ENCODE results near the gene SLC38A7.

Gene SLC38A7

GRCh38 chr16:58727796-58728568, 43.4 kb upstream of the SLC38A7 start:
- no peak for TF ChIP-seq CTCF (IDR thresholded peaks at IDR 0.05; ENCODE audit: low read depth, low read length)
- no peak for DNase-seq (ENCODE audit: low read depth in 2 of 2)
- H3K4me3 ChIP-seq (replicated peaks in 1 of 2; ENCODE audit: low read depth in 2 of 2, low read length in 2 of 2) = no peak overlapping the region

- H3K4me3 ChIP-seq (replicated peaks in 1 of 2; ENCODE audit: low read depth in 2 of 2, low read length in 2 of 2) = no peak overlapping the region
- TF ChIP-seq CTCF (IDR thresholded peaks at IDR 0.05; ENCODE audit: low read depth, low read length) = no peak
- no peak for DNase-seq (ENCODE audit: low read depth in 2 of 2)
These were observed 42.6 kb upstream of the SLC38A7 start for GRCh38 chr16:58727028-58727781.

- no peak overlapping the region for H3K4me3 ChIP-seq (replicated peaks in 1 of 2; ENCODE audit: low read depth in 2 of 2, low read length in 2 of 2)
- DNase-seq (ENCODE audit: low read depth in 2 of 2) = no peak
- no peak for TF ChIP-seq CTCF (IDR thresholded peaks at IDR 0.05; ENCODE audit: low read depth, low read length)
These were observed 38.5 kb upstream of the SLC38A7 start for GRCh38 chr16:58723109-58723508.

GRCh38 chr16:58717994-58718393, 33.4 kb upstream of the SLC38A7 start:
- no peak overlapping the region for H3K4me3 ChIP-seq (replicated peaks in 1 of 2; ENCODE audit: low read depth in 2 of 2, low read length in 2 of 2)
- no peak for TF ChIP-seq CTCF (IDR thresholded peaks at IDR 0.05; ENCODE audit: low read depth, low read length)
- no peak for DNase-seq (ENCODE audit: low read depth in 2 of 2)

- H3K4me3 ChIP-seq (replicated peaks in 1 of 2; ENCODE audit: low read depth in 2 of 2, low read length in 2 of 2) = no peak overlapping the region
- no peak for DNase-seq (ENCODE audit: low read depth in 2 of 2)
- TF ChIP-seq CTCF (IDR thresholded peaks at IDR 0.05; ENCODE audit: low read depth, low read length) = no peak
These were observed 31.9 kb upstream of the SLC38A7 start for GRCh38 chr16:58716468-58716867.

- DNase-seq (ENCODE audit: low read depth in 2 of 2) = no peak
- TF ChIP-seq CTCF (IDR thresholded peaks at IDR 0.05; ENCODE audit: low read depth, low read length) = no peak
- H3K4me3 ChIP-seq (replicated peaks in 1 of 2; ENCODE audit: low read depth in 2 of 2, low read length in 2 of 2) = no peak overlapping the region
These were observed 29.2 kb upstream of the SLC38A7 start for GRCh38 chr16:58713742-58714141.

Measured in cardiac fibroblast (primary cell).